GM23338 (cell line): Measurements from ENCODE around the gene UBL4A. TPM values are rescaled to one million over a fixed set of nuclear protein-coding genes. Genes with fewer than 3 reads are reported as not detected.

Source experiments
- ATAC-seq: fragments of 200-7000 bp; cut with Tn5 transposase; 3 replicates; pipeline ENCODE4 v1.9.1; 2020
- DNase-seq: peaks from one replicate; pipeline ENCODE4 v3.0.0-alpha.2; 2015; ENCODE audit warnings: low spot score
- H2AFZ ChIP-seq: fragments of 200-600 bp; sonication (generic); 2 replicates; pipeline ENCODE4 v1.8.0; 2016; ENCODE audit warnings: antibody characterized with exemption, mild to moderate bottlenecking, moderate library complexity
- H3F3A ChIP-seq: fragments of 200-600 bp; sonication (generic); replicated peaks from 2 replicates; pipeline ENCODE4 v1.8.0; 2017; ENCODE audit warnings: antibody characterized with exemption, mixed run types, low read depth
- H3K27ac ChIP-seq: fragments of 200-600 bp; sonication (generic); 2 replicates; pipeline ENCODE4 v1.6.1; 2016; ENCODE audit warnings: low read depth
- H3K27me3 ChIP-seq: fragments of 200-600 bp; sonication (generic); 2 replicates; pipeline ENCODE4 v1.8.0; 2016; ENCODE audit warnings: mild to moderate bottlenecking, mixed run types, moderate library complexity; ENCODE audit not compliant: insufficient read depth
- H3K36me3 ChIP-seq: fragments of 200-600 bp; sonication (generic); 2 replicates; pipeline ENCODE4 v1.8.0; 2016; ENCODE audit warnings: mild to moderate bottlenecking; ENCODE audit not compliant: insufficient read depth
- H3K4me1 ChIP-seq: fragments of 200-600 bp; sonication (generic); 2 replicates; pipeline ENCODE4 v1.8.0; 2016; ENCODE audit warnings: mild to moderate bottlenecking, moderate library complexity; ENCODE audit not compliant: insufficient read depth
- H3K4me2 ChIP-seq: fragments of 200-600 bp; sonication (generic); 2 replicates; pipeline ENCODE4 v1.7.1; 2017; ENCODE audit warnings: mixed run types
- H3K4me3 ChIP-seq: fragments of 200-600 bp; sonication (generic); 2 replicates; pipeline ENCODE4 v1.6.1; 2016; ENCODE audit warnings: mixed run types
- H3K79me2 ChIP-seq: fragments of 200-600 bp; sonication (generic); replicated peaks from 2 replicates; pipeline ENCODE4 v1.8.0; 2017; ENCODE audit warnings: mild to moderate bottlenecking; ENCODE audit not compliant: insufficient read depth
- H3K9me2 ChIP-seq: fragments of 200-600 bp; sonication (generic); 2 replicates; pipeline ENCODE4 v1.8.0; 2017; ENCODE audit not compliant: insufficient read depth
- H4K20me1 ChIP-seq: fragments of 200-600 bp; sonication (generic); replicated peaks from 2 replicates; pipeline ENCODE4 v1.8.0; 2017; ENCODE audit warnings: mild to moderate bottlenecking; ENCODE audit not compliant: insufficient read depth
- H3K27ac Mint-ChIP-seq: 2 replicates; pipeline ENCODE4 v1.8.0; 2020; ENCODE audit warnings: inconsistent platforms, mild to moderate bottlenecking, moderate library complexity, mixed read lengths
- H3K27me3 Mint-ChIP-seq: 3 replicates; pipeline ENCODE4 v1.8.0; 2022; ENCODE audit warnings: low read depth, mild to moderate bottlenecking, moderate library complexity, mixed read lengths, inconsistent platforms; ENCODE audit not compliant: insufficient read depth, poor library complexity
- H3K36me3 Mint-ChIP-seq: 3 replicates; pipeline ENCODE4 v1.8.0; 2021; ENCODE audit warnings: low read depth, mild to moderate bottlenecking, inconsistent platforms, moderate library complexity, mixed read lengths
- H3K4me1 Mint-ChIP-seq: 3 replicates; pipeline ENCODE4 v1.8.0; 2020; ENCODE audit warnings: mild to moderate bottlenecking, inconsistent platforms, mixed read lengths
- H3K4me3 Mint-ChIP-seq: 3 replicates; pipeline ENCODE4 v1.8.0; 2021; ENCODE audit warnings: moderate library complexity, mild to moderate bottlenecking, inconsistent platforms, mixed read lengths
- H3K9me3 Mint-ChIP-seq: 3 replicates; pipeline ENCODE4 v1.8.0; 2020; ENCODE audit warnings: moderate library complexity, mild to moderate bottlenecking, inconsistent platforms, mixed read lengths
- EZH2 ChIP-seq: fragments of 200-600 bp; sonication (generic); IDR thresholded peaks from one replicate; pipeline ENCODE4 v1.8.0; 2017; ENCODE audit warnings: antibody characterized with exemption, mild to moderate bottlenecking, low read depth; ENCODE audit not compliant: unreplicated experiment
- EZH2phosphoT487 ChIP-seq: fragments of 200-600 bp; sonication (generic); IDR thresholded peaks from one replicate; pipeline ENCODE4 v1.8.1; 2018; ENCODE audit warnings: antibody characterized with exemption; ENCODE audit not compliant: unreplicated experiment
- JUNB ChIP-seq: IDR thresholded peaks from one replicate; pipeline ENCODE4 v1.6.1; 2016; ENCODE audit warnings: antibody characterized with exemption; ENCODE audit not compliant: unreplicated experiment
- NANOG ChIP-seq: IDR thresholded peaks from 2 replicates; pipeline ENCODE4 v1.6.1; 2016; ENCODE audit warnings: antibody characterized with exemption, borderline replicate concordance
- POLR2AphosphoS5 ChIP-seq: IDR thresholded peaks from 2 replicates; pipeline ENCODE4 v1.6.1; 2016; ENCODE audit warnings: antibody characterized with exemption, low read depth
- STAT1 ChIP-seq: IDR thresholded peaks from one replicate; pipeline ENCODE4 v1.6.1; 2016; ENCODE audit warnings: antibody characterized with exemption; ENCODE audit not compliant: unreplicated experiment
- polyA plus RNA-seq: library from polyadenylated mRNA; unstranded; fragments of >200 nt; fragmentation: Nextera tagmentation; extraction: Ambion mirVana; gene quantifications from 2 replicates; pipeline ENCODE4 v1.2.1, GENCODE V29; 2016
- total RNA-seq: library from RNA; depleted of rRNA; stranded (reverse); fragments of >200 nt; shearing (Covaris generic); gene quantifications from 2 replicates; pipeline ENCODE4 v1.2.3, GENCODE V29; 2014
- TF ChIP-seq, protein P1 (sequence below), 2 experiments: fragments of 200-600 bp in 1 of 2; sonication (generic) in 1 of 2; conservative IDR thresholded peaks; 2 replicates each; pipeline versions ENCODE4 v1.5.1 to v1.6.1; 2016 to 2017; ENCODE audit warnings: antibody characterized with exemption in 2 of 2, low read depth in 2 of 2, mild to moderate bottlenecking in 2 of 2, moderate library complexity in 1 of 2
- TF ChIP-seq, protein P2 (sequence below): IDR thresholded peaks from one replicate; pipeline ENCODE4 v1.6.1; 2018; ENCODE audit warnings: antibody characterized with exemption; ENCODE audit not compliant: unreplicated experiment
- TF ChIP-seq, protein P3 (sequence below): fragments of 250-450 bp; sonication (Bioruptor Pico); IDR thresholded peaks from 2 replicates; pipeline ENCODE4 v1.5.0; 2020; ENCODE audit warnings: mild to moderate bottlenecking, moderate library complexity

The UBL4A gene
- total and polyA plus RNA-seq, 2 experiments from 2014 or later, result 15.6 to 43.7 TPM

DNA sequence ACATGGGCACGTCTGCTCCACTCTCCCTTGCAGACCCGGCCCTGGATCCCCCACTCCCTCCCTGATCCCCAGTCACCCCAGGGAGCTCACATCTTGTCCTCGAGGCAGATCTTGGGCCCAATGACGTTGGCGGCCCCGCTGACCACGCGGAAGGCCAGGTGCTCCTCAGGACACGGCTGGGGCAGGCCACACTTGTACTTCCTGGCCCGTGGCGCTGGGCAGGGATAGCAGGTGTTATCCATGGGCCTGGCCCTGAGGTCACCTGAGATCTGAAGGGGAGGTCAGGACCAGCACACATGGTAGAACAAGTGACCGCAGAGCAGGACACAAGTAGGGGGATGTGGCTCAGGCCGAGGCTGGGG is 21.9 kb upstream of the UBL4A start:
- ATAC-seq (no peak), DNase-seq (no peak)
- Histone ChIP-seq H3K9me2 (no peaks in the 10 kb centered on the region), H3K27ac (no peak overlapping the region), H3K4me3 (no peak overlapping the region), H2AFZ (no peak overlapping the region), H3K36me3 (no peaks in the 10 kb centered on the region), H4K20me1 (no peaks in the 10 kb centered on the region), H3K4me2 (no peak overlapping the region), H3K27me3 (no peaks in the 10 kb centered on the region), H3F3A (no peaks in the 10 kb centered on the region), H3K4me1 (no peaks in the 10 kb centered on the region), H3K79me2 (no peaks in the 10 kb centered on the region)
- Mint-ChIP-seq H3K9me3 (no peaks in the 10 kb centered on the region), H3K4me1 (no peaks in the 10 kb centered on the region), H3K27ac (no peak overlapping the region), H3K4me3 (no peak overlapping the region), H3K36me3 (peaks cover 13% of the 10 kb centered on the region; the same call in 2 of the 3 replicates), H3K27me3 (no peaks in the 10 kb centered on the region)
- TF ChIP-seq, protein P1, sequence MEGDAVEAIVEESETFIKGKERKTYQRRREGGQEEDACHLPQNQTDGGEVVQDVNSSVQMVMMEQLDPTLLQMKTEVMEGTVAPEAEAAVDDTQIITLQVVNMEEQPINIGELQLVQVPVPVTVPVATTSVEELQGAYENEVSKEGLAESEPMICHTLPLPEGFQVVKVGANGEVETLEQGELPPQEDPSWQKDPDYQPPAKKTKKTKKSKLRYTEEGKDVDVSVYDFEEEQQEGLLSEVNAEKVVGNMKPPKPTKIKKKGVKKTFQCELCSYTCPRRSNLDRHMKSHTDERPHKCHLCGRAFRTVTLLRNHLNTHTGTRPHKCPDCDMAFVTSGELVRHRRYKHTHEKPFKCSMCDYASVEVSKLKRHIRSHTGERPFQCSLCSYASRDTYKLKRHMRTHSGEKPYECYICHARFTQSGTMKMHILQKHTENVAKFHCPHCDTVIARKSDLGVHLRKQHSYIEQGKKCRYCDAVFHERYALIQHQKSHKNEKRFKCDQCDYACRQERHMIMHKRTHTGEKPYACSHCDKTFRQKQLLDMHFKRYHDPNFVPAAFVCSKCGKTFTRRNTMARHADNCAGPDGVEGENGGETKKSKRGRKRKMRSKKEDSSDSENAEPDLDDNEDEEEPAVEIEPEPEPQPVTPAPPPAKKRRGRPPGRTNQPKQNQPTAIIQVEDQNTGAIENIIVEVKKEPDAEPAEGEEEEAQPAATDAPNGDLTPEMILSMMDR (conservative IDR thresholded peaks at IDR 0.05; ENCODE audit: low read depth in 2 of 2), result no peak
- TF ChIP-seq, protein P2, sequence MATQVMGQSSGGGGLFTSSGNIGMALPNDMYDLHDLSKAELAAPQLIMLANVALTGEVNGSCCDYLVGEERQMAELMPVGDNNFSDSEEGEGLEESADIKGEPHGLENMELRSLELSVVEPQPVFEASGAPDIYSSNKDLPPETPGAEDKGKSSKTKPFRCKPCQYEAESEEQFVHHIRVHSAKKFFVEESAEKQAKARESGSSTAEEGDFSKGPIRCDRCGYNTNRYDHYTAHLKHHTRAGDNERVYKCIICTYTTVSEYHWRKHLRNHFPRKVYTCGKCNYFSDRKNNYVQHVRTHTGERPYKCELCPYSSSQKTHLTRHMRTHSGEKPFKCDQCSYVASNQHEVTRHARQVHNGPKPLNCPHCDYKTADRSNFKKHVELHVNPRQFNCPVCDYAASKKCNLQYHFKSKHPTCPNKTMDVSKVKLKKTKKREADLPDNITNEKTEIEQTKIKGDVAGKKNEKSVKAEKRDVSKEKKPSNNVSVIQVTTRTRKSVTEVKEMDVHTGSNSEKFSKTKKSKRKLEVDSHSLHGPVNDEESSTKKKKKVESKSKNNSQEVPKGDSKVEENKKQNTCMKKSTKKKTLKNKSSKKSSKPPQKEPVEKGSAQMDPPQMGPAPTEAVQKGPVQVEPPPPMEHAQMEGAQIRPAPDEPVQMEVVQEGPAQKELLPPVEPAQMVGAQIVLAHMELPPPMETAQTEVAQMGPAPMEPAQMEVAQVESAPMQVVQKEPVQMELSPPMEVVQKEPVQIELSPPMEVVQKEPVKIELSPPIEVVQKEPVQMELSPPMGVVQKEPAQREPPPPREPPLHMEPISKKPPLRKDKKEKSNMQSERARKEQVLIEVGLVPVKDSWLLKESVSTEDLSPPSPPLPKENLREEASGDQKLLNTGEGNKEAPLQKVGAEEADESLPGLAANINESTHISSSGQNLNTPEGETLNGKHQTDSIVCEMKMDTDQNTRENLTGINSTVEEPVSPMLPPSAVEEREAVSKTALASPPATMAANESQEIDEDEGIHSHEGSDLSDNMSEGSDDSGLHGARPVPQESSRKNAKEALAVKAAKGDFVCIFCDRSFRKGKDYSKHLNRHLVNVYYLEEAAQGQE, result no peak
- no peak for TF ChIP-seq NANOG
- no peak for TF ChIP-seq JUNB
- TF ChIP-seq POLR2AphosphoS5, result no peak
- TF ChIP-seq STAT1, result no peak
- TF ChIP-seq EZH2phosphoT487, result no peak
- TF ChIP-seq, protein P3, sequence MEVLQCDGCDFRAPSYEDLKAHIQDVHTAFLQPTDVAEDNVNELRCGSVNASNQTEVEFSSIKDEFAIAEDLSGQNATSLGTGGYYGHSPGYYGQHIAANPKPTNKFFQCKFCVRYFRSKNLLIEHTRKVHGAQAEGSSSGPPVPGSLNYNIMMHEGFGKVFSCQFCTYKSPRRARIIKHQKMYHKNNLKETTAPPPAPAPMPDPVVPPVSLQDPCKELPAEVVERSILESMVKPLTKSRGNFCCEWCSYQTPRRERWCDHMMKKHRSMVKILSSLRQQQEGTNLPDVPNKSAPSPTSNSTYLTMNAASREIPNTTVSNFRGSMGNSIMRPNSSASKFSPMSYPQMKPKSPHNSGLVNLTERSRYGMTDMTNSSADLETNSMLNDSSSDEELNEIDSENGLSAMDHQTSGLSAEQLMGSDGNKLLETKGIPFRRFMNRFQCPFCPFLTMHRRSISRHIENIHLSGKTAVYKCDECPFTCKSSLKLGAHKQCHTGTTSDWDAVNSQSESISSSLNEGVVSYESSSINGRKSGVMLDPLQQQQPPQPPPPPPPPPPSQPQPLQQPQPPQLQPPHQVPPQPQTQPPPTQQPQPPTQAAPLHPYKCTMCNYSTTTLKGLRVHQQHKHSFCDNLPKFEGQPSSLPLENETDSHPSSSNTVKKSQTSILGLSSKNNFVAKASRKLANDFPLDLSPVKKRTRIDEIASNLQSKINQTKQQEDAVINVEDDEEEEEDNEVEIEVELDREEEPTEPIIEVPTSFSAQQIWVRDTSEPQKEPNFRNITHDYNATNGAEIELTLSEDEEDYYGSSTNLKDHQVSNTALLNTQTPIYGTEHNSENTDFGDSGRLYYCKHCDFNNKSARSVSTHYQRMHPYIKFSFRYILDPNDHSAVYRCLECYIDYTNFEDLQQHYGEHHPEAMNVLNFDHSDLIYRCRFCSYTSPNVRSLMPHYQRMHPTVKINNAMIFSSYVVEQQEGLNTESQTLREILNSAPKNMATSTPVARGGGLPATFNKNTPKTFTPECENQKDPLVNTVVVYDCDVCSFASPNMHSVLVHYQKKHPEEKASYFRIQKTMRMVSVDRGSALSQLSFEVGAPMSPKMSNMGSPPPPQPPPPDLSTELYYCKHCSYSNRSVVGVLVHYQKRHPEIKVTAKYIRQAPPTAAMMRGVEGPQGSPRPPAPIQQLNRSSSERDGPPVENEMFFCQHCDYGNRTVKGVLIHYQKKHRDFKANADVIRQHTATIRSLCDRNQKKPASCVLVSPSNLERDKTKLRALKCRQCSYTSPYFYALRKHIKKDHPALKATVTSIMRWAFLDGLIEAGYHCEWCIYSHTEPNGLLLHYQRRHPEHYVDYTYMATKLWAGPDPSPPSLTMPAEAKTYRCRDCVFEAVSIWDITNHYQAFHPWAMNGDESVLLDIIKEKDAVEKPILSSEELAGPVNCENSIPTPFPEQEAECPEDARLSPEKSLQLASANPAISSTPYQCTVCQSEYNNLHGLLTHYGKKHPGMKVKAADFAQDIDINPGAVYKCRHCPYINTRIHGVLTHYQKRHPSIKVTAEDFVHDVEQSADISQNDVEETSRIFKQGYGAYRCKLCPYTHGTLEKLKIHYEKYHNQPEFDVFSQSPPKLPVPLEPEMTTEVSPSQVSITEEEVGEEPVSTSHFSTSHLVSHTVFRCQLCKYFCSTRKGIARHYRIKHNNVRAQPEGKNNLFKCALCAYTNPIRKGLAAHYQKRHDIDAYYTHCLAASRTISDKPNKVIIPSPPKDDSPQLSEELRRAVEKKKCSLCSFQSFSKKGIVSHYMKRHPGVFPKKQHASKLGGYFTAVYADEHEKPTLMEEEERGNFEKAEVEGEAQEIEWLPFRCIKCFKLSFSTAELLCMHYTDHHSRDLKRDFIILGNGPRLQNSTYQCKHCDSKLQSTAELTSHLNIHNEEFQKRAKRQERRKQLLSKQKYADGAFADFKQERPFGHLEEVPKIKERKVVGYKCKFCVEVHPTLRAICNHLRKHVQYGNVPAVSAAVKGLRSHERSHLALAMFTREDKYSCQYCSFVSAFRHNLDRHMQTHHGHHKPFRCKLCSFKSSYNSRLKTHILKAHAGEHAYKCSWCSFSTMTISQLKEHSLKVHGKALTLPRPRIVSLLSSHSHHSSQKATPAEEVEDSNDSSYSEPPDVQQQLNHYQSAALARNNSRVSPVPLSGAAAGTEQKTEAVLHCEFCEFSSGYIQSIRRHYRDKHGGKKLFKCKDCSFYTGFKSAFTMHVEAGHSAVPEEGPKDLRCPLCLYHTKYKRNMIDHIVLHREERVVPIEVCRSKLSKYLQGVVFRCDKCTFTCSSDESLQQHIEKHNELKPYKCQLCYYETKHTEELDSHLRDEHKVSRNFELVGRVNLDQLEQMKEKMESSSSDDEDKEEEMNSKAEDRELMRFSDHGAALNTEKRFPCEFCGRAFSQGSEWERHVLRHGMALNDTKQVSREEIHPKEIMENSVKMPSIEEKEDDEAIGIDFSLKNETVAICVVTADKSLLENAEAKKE (CRISPR knock-in tag), result no peak
- no peak for TF ChIP-seq EZH2
